Right lobe of liver (tissue), 6 donors: ENCODE data around the gene RASAL2. TPM values are rescaled to one million over a fixed set of nuclear protein-coding genes. Genes with fewer than 3 reads are reported as not detected.

ENCODE experiments used
- ATAC-seq, 4 donors: fragments of 200-7000 bp; cut with Tn5 transposase; one replicate each; pipeline ENCODE4 v1.9.1; 2020; ENCODE audit warnings: mild to moderate bottlenecking in 4 of 4, moderate library complexity in 4 of 4
- DNase-seq, 3 donors: peaks; one replicate each; pipeline ENCODE4 v3.0.0-alpha.2; 2020
- H3K27ac ChIP-seq, 3 donors: fragments of 200-600 bp; one replicate each; pipeline ENCODE4 v1.8.0; 2022
- H3K27me3 ChIP-seq, 2 donors: fragments of 200-600 bp; one replicate each; pipeline ENCODE4 v1.8.0; 2022
- H3K36me3 ChIP-seq, 4 donors: fragments of 200-600 bp; sonication (generic) in 1 of 4; one replicate each; pipeline versions ENCODE4 v1.5.1 to v1.8.0; 2017 to 2022; ENCODE audit warnings: control low read depth in 1 of 4
- H3K4me1 ChIP-seq, 4 donors: fragments of 200-600 bp; sonication (generic) in 1 of 4; one replicate each; pipeline versions ENCODE4 v1.5.1 to v1.8.0; 2017 to 2022; ENCODE audit warnings: control low read depth in 1 of 4
- H3K4me3 ChIP-seq, 3 donors: fragments of 200-600 bp; one replicate each; pipeline ENCODE4 v1.8.0; 2022
- H3K9me3 ChIP-seq, 4 donors: fragments of 200-600 bp; sonication (generic) in 1 of 4; one replicate each; pipeline versions ENCODE4 v1.5.1 to v1.8.0; 2017 to 2022; ENCODE audit warnings: control low read depth in 1 of 4
- CTCF ChIP-seq, 4 donors: fragments of 200-600 bp in 3 of 4; fragments of 450-650 bp in 1 of 4; IDR thresholded peaks; one replicate each; pipeline versions ENCODE4 v1.5.1 to v1.8.0; 2016 to 2022; ENCODE audit warnings: antibody characterized with exemption in 4 of 4, mild to moderate bottlenecking in 2 of 4
- POLR2A ChIP-seq: fragments of 450-650 bp; IDR thresholded peaks from one replicate; pipeline ENCODE4 v1.6.1; 2017; ENCODE audit warnings: antibody characterized with exemption, mild to moderate bottlenecking
- WGBS: methylation state at CpG from one replicate; pipeline ENCODE4 v1.1.6; 2018; ENCODE audit warnings: low coverage, low lambda C conversion rate; ENCODE audit not compliant: insufficient coverage; ENCODE audit errors: missing lambda C conversion rate; 5-methylcytosine and 5-hydroxymethylcytosine counted together
- intact Hi-C, 2 donors: fragments of 100-400 bp; cut with DNase I; formaldehyde crosslinking; loops; one replicate each; pipeline versions ENCODE4 v1.11.2 to v1.14.1; 2022
- total RNA-seq, 6 experiments: library from RNA; depleted of rRNA in 2 of 6; stranded (reverse); fragments of >200 nt in 2 of 6; fragmentation: NEBNext Ultra II Directional in 3 of 6; extraction: Animal tissue kit (Norgen Biotek cat#: 25700) in 3 of 6; gene quantifications; one replicate each; pipeline versions ENCODE4 v1.1.0 to v1.2.4, GENCODE V29; 2016 to 2023
- donor health status: DM: no; HTN: yes; CAD: no.
- donor health status: DM: no; HTN: no; CAD: no.
- donor health status: DM: no; HTN: no; CAD: no.
- donor health status: DM: no; HTN: yes; CAD: no.
- donor health status: DM: no; HTN: yes; CAD: no.

RASAL2 gene
- total RNA-seq, 6 experiments from 2014 or later = 3.6 to 6.0 (median 5.2) TPM

GRCh38 chr1:178291166-178291565 is 197.3 kb downstream of the RASAL2 start:
- WGBS = 86% methylated on average over 1 of the region's 1 CpG
- TF ChIP-seq POLR2A (no peak), CTCF (IDR thresholded peaks at IDR 0.05) (no peak)
- Histone ChIP-seq H3K36me3 (no peaks in the 10 kb centered on the region), H3K27ac (no peak overlapping the region), H3K9me3 (no peaks in the 10 kb centered on the region), H3K4me1 (no peaks in the 10 kb centered on the region), H3K4me3 (no peak overlapping the region), H3K27me3 (no peaks in the 10 kb centered on the region)
- intact Hi-C loops = no loop called here
- ATAC-seq (no peak), DNase-seq (no peak)

GRCh38 chr1:178294654-178295053 is 200.8 kb downstream of the RASAL2 start:
- TF ChIP-seq CTCF (IDR thresholded peaks at IDR 0.05) = no peak
- 78% methylated on average over 1 of the region's 1 CpG for WGBS

GRCh38 chr1:178300352-178300699 is 206.4 kb downstream of the RASAL2 start:
- no peaks in the 10 kb centered on the region for H3K9me3 ChIP-seq
- H3K27ac ChIP-seq = no peak overlapping the region
- DNase-seq (no peak), ATAC-seq (no peak)
- no peaks in the 10 kb centered on the region for H3K27me3 ChIP-seq
- no peak overlapping the region for H3K4me3 ChIP-seq
- TF ChIP-seq POLR2A (no peak), CTCF (IDR thresholded peaks at IDR 0.05) (no peak)
- H3K4me1 ChIP-seq = no peaks in the 10 kb centered on the region
- H3K36me3 ChIP-seq = no peaks in the 10 kb centered on the region
- intact Hi-C loops = no loop called here

More at GRCh38 chr1:178294654-178295053, 200.8 kb downstream of the RASAL2 start:
- no peak for ATAC-seq
- no peaks in the 10 kb centered on the region for H3K4me1 ChIP-seq
- H3K27me3 ChIP-seq = no peaks in the 10 kb centered on the region
- no peak overlapping the region for H3K4me3 ChIP-seq
- H3K36me3 ChIP-seq = no peaks in the 10 kb centered on the region
- intact Hi-C loops = no loop called here
- H3K9me3 ChIP-seq = no peaks in the 10 kb centered on the region
- no peak for DNase-seq
- no peak overlapping the region for H3K27ac ChIP-seq

- ATAC-seq = no peak
- no peaks in the 10 kb centered on the region for H3K4me1 ChIP-seq
- no peak overlapping the region for H3K27ac ChIP-seq
- TF ChIP-seq POLR2A (no peak), CTCF (IDR thresholded peaks at IDR 0.05) (no peak)
- H3K4me3 ChIP-seq = no peak overlapping the region
- WGBS = 80% methylated on average over 1 of the region's 1 CpG
- H3K9me3 ChIP-seq = no peaks in the 10 kb centered on the region
- no peak for DNase-seq
- no peaks in the 10 kb centered on the region for H3K36me3 ChIP-seq
- no peaks in the 10 kb centered on the region for H3K27me3 ChIP-seq
- intact Hi-C loops = no loop called here
These were observed 207.2 kb downstream of the RASAL2 start for GRCh38 chr1:178301141-178301540.

- Histone ChIP-seq H3K9me3 (no peaks in the 10 kb centered on the region), H3K27ac (no peak overlapping the region), H3K4me1 (no peaks in the 10 kb centered on the region), H3K27me3 (no peaks in the 10 kb centered on the region), H3K4me3 (no peak overlapping the region), H3K36me3 (no peaks in the 10 kb centered on the region)
- WGBS = 60% methylated on average over 1 of the region's 1 CpG
- ATAC-seq (no peak), DNase-seq (no peak)
- intact Hi-C loops = no loop called here
- TF ChIP-seq POLR2A (no peak), CTCF (IDR thresholded peaks at IDR 0.05) (no peak)
These were observed 213.4 kb downstream of the RASAL2 start for GRCh38 chr1:178307264-178307663.
